Measurements from ENCODE around the gene HTN1.

HTN1 gene

GRCh38 chr4:70099206-70099605, 49.0 kb downstream of the HTN1 start:
- Mint-ChIP-seq H3K27me3 (no peaks in the 10 kb centered on the region), H3K36me3 (ENCODE audit: low read depth) (no peaks in the 10 kb centered on the region), H3K9me3 (no peaks in the 10 kb centered on the region), H3K4me1 (no peaks in the 10 kb centered on the region), H3K4me3 (no peak overlapping the region), H3K27ac (no peak overlapping the region)
- DNase-seq: no peak
- no peak for ATAC-seq

Data from activated naive CD8-positive, alpha-beta T cell treated with anti-CD3 and anti-CD28 coated beads, Interleukin-2, amount 50 U/mL, for 24 hours (primary cell).